Germinal center (tissue), 1 donor: ENCODE data around the gene KCNJ18.
"Not testable (repeated sequence)": the region's sequence is repeated elsewhere in the genome, so short reads cannot be mapped to it uniquely, and the experiment has no call there.

ENCODE experiments used
- DNase-seq: peaks from one replicate; pipeline ENCODE4 v3.0.0; 2012; ENCODE audit warnings: mixed read lengths, low spot score

KCNJ18 gene

GRCh38 chr17:21671437-21671836, 20.9 kb upstream of the KCNJ18 start:
- DNase-seq, result not testable (repeated sequence)

- not testable (repeated sequence) for DNase-seq
Measured at GRCh38 chr17:21671871-21672270, 20.5 kb upstream of the KCNJ18 start.

- DNase-seq, result not testable (repeated sequence)
Measured at GRCh38 chr17:21673451-21674241, 18.7 kb upstream of the KCNJ18 start.

- DNase-seq, result no peak
Measured at GRCh38 chr17:21674242-21674731, 18.0 kb upstream of the KCNJ18 start.

GRCh38 chr17:21674891-21675738, 17.2 kb upstream of the KCNJ18 start:
- not testable (repeated sequence) for DNase-seq

GRCh38 chr17:21675739-21676130, 16.6 kb upstream of the KCNJ18 start:
- not testable (repeated sequence) for DNase-seq

GRCh38 chr17:21676281-21677111, 15.8 kb upstream of the KCNJ18 start:
- DNase-seq, result no peak

GRCh38 chr17:21677126-21677910, 15.0 kb upstream of the KCNJ18 start:
- DNase-seq, result no peak

GRCh38 chr17:21677911-21678310, 14.4 kb upstream of the KCNJ18 start:
- DNase-seq, result no peak

GRCh38 chr17:21678393-21679081, 13.8 kb upstream of the KCNJ18 start:
- no peak for DNase-seq

- DNase-seq, result no peak
Measured at GRCh38 chr17:21679256-21680146, 12.8 kb upstream of the KCNJ18 start.

GRCh38 chr17:21680366-21680765, 12.0 kb upstream of the KCNJ18 start:
- no peak for DNase-seq

GRCh38 chr17:21680850-21681351, 11.4 kb upstream of the KCNJ18 start:
- not testable (repeated sequence) for DNase-seq

GRCh38 chr17:21681576-21681975, 10.7 kb upstream of the KCNJ18 start:
- not testable (repeated sequence) for DNase-seq

- DNase-seq, result not testable (repeated sequence)
Measured at GRCh38 chr17:21682130-21682529, 10.2 kb upstream of the KCNJ18 start.

GRCh38 chr17:21683142-21683712, 9.1 kb upstream of the KCNJ18 start:
- not testable (repeated sequence) for DNase-seq

- DNase-seq, result not testable (repeated sequence)
Measured at GRCh38 chr17:21683897-21684296, 8.4 kb upstream of the KCNJ18 start.

- DNase-seq, result not testable (repeated sequence)
Measured at GRCh38 chr17:21684384-21684783, 7.9 kb upstream of the KCNJ18 start.
